Neural progenitor cell (in vitro differentiated cells): ENCODE results near the gene BRWD1. TPM values are rescaled to one million over a fixed set of nuclear protein-coding genes. Genes with fewer than 3 reads are reported as not detected.

ENCODE experiments used
- DNase-seq: peaks from one replicate; pipeline ENCODE4 v3.0.0-alpha.2; 2016; ENCODE audit warnings: low spot score
- H2AFZ ChIP-seq: fragments of 200-600 bp; sonication (generic); replicated peaks from 2 replicates; pipeline ENCODE4 v1.6.1; 2016; ENCODE audit warnings: antibody characterized with exemption
- H3F3A ChIP-seq: fragments of 200-600 bp; sonication (generic); 2 replicates; pipeline ENCODE4 v1.6.1; 2016; ENCODE audit warnings: antibody characterized with exemption, low read depth
- H3K27ac ChIP-seq: fragments of 200-600 bp; sonication (generic); 2 replicates; pipeline ENCODE4 v1.5.1; 2016; ENCODE audit warnings: mild to moderate bottlenecking
- H3K27me3 ChIP-seq: fragments of 200-600 bp; sonication (generic); 2 replicates; pipeline ENCODE4 v1.6.1; 2016; ENCODE audit warnings: mild to moderate bottlenecking, moderate library complexity
- H3K36me3 ChIP-seq: fragments of 200-600 bp; sonication (generic); 2 replicates; pipeline ENCODE4 v1.5.1; 2016
- H3K4me1 ChIP-seq: fragments of 200-600 bp; sonication (generic); 2 replicates; pipeline ENCODE4 v1.6.1; 2016; ENCODE audit warnings: mixed run types
- H3K4me2 ChIP-seq: fragments of 200-600 bp; sonication (generic); 2 replicates; pipeline ENCODE4 v1.6.1; 2016
- H3K4me3 ChIP-seq: fragments of 200-600 bp; sonication (generic); 2 replicates; pipeline ENCODE4 v1.5.1; 2016
- H3K79me2 ChIP-seq: fragments of 200-600 bp; sonication (generic); 2 replicates; pipeline ENCODE4 v1.6.1; 2016; ENCODE audit warnings: low read depth
- H3K9ac ChIP-seq: fragments of 200-600 bp; sonication (generic); 2 replicates; pipeline ENCODE4 v1.6.1; 2016
- H3K9me3 ChIP-seq: fragments of 200-600 bp; sonication (generic); 2 replicates; pipeline ENCODE4 v1.5.1; 2016; ENCODE audit warnings: low read depth
- H4K20me1 ChIP-seq: fragments of 200-600 bp; sonication (generic); 2 replicates; pipeline ENCODE4 v1.6.1; 2016; ENCODE audit warnings: low read depth
- H3K27ac Mint-ChIP-seq: 3 replicates; pipeline ENCODE4 v1.8.0; 2021; ENCODE audit warnings: mixed read lengths
- H3K27me3 Mint-ChIP-seq: 2 replicates; pipeline ENCODE4 v1.8.0; 2022; ENCODE audit warnings: low read depth, mild to moderate bottlenecking, inconsistent platforms, moderate library complexity, mixed read lengths; ENCODE audit not compliant: insufficient read depth
- H3K36me3 Mint-ChIP-seq: 3 replicates; pipeline ENCODE4 v1.8.0; 2021; ENCODE audit warnings: mixed read lengths
- H3K4me1 Mint-ChIP-seq: 3 replicates; pipeline ENCODE4 v1.8.0; 2021; ENCODE audit warnings: mixed read lengths
- H3K4me3 Mint-ChIP-seq: 3 replicates; pipeline ENCODE4 v1.8.0; 2021; ENCODE audit warnings: mild to moderate bottlenecking, moderate library complexity, mixed read lengths
- H3K9me3 Mint-ChIP-seq: 3 replicates; pipeline ENCODE4 v1.8.0; 2020; ENCODE audit warnings: mixed read lengths
- EZH2 ChIP-seq: fragments of 200-600 bp; sonication (generic); IDR thresholded peaks from 2 replicates; pipeline ENCODE4 v1.6.1; 2017; ENCODE audit warnings: antibody characterized with exemption, mild to moderate bottlenecking, moderate library complexity
- EZH2phosphoT487 ChIP-seq: fragments of 200-600 bp; sonication (generic); IDR thresholded peaks from 2 replicates; pipeline ENCODE4 v1.6.1; 2017; ENCODE audit warnings: antibody characterized with exemption
- total RNA-seq: library from RNA; depleted of rRNA; stranded (reverse); fragments of >200 nt; gene quantifications from 2 replicates; pipeline ENCODE4 v1.2.3, GENCODE V29; 2015; ENCODE audit warnings: low replicate concordance
- TF ChIP-seq, protein P1 (sequence below): fragments of 200-600 bp; sonication (generic); IDR thresholded peaks from 2 replicates; pipeline ENCODE4 v1.5.1; 2017; ENCODE audit warnings: antibody characterized with exemption, mild to moderate bottlenecking

The BRWD1 gene
- total RNA-seq, 1 donor from 2014 or later, result 130 TPM

DNA sequence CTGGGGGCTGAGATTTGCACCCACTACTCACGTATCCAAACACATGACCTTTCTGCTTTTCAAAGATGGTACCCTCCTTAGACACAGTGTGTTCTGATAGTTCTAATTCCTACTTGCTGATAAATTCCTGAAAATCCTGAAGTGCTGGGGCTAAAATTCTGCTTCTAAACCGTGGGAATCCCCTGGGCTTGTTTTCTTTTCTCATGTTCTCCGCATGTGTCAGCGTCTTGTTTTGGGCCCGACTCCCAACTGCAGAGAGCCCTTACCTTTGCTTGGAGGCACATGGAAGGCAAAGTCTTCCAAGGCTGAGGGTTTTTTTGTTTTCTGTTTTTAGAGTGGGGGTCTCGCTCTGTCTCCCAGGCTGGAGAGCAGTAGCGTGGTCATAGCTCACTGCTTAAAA is 157.4 kb downstream of the BRWD1 start:
- Histone ChIP-seq H2AFZ (no peak overlapping the region), H3F3A (no peaks in the 10 kb centered on the region), H3K27ac (no peak overlapping the region), H3K9ac (no peak overlapping the region), H3K27me3 (no peaks in the 10 kb centered on the region), H3K4me2 (no peak overlapping the region), H4K20me1 (no peaks in the 10 kb centered on the region), H3K4me3 (no peak overlapping the region), H3K79me2 (no peaks in the 10 kb centered on the region), H3K4me1 (no peaks in the 10 kb centered on the region), H3K36me3 (no peaks in the 10 kb centered on the region), H3K9me3 (no peaks in the 10 kb centered on the region)
- TF ChIP-seq, protein P1, sequence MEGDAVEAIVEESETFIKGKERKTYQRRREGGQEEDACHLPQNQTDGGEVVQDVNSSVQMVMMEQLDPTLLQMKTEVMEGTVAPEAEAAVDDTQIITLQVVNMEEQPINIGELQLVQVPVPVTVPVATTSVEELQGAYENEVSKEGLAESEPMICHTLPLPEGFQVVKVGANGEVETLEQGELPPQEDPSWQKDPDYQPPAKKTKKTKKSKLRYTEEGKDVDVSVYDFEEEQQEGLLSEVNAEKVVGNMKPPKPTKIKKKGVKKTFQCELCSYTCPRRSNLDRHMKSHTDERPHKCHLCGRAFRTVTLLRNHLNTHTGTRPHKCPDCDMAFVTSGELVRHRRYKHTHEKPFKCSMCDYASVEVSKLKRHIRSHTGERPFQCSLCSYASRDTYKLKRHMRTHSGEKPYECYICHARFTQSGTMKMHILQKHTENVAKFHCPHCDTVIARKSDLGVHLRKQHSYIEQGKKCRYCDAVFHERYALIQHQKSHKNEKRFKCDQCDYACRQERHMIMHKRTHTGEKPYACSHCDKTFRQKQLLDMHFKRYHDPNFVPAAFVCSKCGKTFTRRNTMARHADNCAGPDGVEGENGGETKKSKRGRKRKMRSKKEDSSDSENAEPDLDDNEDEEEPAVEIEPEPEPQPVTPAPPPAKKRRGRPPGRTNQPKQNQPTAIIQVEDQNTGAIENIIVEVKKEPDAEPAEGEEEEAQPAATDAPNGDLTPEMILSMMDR, result no peak
- no peak for TF ChIP-seq EZH2
- TF ChIP-seq EZH2phosphoT487, result no peak
- Mint-ChIP-seq H3K9me3 (peaks cover 9% of the 10 kb centered on the region), H3K27ac (no peak overlapping the region), H3K4me1 (peaks cover 3% of the 10 kb centered on the region), H3K27me3 (peaks cover 5% of the 10 kb centered on the region), H3K36me3 (peaks cover 2% of the 10 kb centered on the region), H3K4me3 (no peak overlapping the region)
- no peak for DNase-seq

DNA sequence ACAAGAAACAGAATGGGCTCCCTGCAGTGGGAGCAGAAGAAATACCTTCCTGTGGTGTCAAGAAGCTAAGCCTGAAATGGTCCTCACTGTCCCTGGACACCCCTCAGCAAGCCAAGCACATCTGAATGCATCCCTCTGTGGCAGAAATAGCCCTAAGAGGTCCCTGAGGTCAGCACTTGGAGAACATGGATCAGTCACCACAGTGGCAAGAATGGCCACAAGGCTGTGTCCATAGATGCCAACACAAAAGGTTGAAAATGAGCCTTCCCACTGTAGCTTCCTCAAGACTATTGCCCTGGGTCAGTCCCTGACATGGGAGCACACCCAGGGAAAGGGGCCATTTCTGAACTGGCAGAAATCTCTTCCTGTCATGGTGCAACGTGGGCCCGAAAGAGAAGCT is 157.9 kb downstream of the BRWD1 start:
- TF ChIP-seq EZH2phosphoT487 (no peak), EZH2 (no peak)
- TF ChIP-seq, protein P1, result no peak
- H3K4me2 ChIP-seq, result no peak overlapping the region
- no peaks in the 10 kb centered on the region for H3K36me3 ChIP-seq
- H3K9ac ChIP-seq, result no peak overlapping the region
- H3K9me3 ChIP-seq, result no peaks in the 10 kb centered on the region
- Mint-ChIP-seq H3K27me3 (peaks cover 5% of the 10 kb centered on the region), H3K27ac (no peak overlapping the region), H3K9me3 (peaks cover 9% of the 10 kb centered on the region), H3K4me3 (no peak overlapping the region), H3K36me3 (peaks cover 2% of the 10 kb centered on the region), H3K4me1 (peaks cover 3% of the 10 kb centered on the region)
- no peaks in the 10 kb centered on the region for H4K20me1 ChIP-seq
- no peaks in the 10 kb centered on the region for H3K4me1 ChIP-seq
- no peaks in the 10 kb centered on the region for H3F3A ChIP-seq
- no peak for DNase-seq
- H3K4me3 ChIP-seq, result no peak overlapping the region
- no peaks in the 10 kb centered on the region for H3K79me2 ChIP-seq
- H3K27ac ChIP-seq, result no peak overlapping the region
- no peak overlapping the region for H2AFZ ChIP-seq
- H3K27me3 ChIP-seq, result no peaks in the 10 kb centered on the region

DNA sequence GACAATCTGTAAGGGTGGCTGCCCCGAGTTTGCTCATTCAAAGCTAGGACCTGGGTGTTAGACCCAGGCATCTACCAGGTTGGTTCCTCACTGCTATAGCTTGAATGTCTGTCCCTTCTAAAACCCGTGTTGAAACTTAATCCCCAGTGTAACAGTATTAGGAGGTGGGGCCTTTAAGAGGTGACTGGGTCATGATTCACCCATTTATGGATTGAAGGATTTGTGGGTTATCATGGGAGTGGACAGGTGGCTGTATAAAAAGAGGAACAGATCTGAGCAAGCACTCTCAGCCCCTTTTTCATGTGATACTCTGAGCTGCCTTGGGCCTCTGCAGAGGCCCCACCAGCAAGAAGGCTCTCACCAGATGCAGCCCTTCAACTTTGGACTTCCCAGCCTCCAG is 159.6 kb downstream of the BRWD1 start:
- no peak overlapping the region for H2AFZ ChIP-seq
- no peak overlapping the region for H3K4me3 Mint-ChIP-seq
- H3K4me1 ChIP-seq, result no peaks in the 10 kb centered on the region
- no peaks in the 10 kb centered on the region for H3F3A ChIP-seq
- no peak overlapping the region for H3K9ac ChIP-seq
- H3K4me3 ChIP-seq, result no peak overlapping the region
- no peaks in the 10 kb centered on the region for H3K27me3 ChIP-seq
- H3K4me1 Mint-ChIP-seq, result peaks cover 3% of the 10 kb centered on the region
- no peaks in the 10 kb centered on the region for H3K36me3 ChIP-seq
- peaks cover 9% of the 10 kb centered on the region for H3K9me3 Mint-ChIP-seq
- H3K4me2 ChIP-seq, result no peak overlapping the region
- no peak overlapping the region for H3K27ac ChIP-seq
- no peaks in the 10 kb centered on the region for H4K20me1 ChIP-seq
- peaks cover 2% of the 10 kb centered on the region for H3K36me3 Mint-ChIP-seq
- TF ChIP-seq, protein P1, result no peak
- no peak for TF ChIP-seq EZH2
- TF ChIP-seq EZH2phosphoT487, result no peak
- no peaks in the 10 kb centered on the region for H3K9me3 ChIP-seq
- no peak for DNase-seq
- no peak overlapping the region for H3K27ac Mint-ChIP-seq
- peaks cover 7% of the 10 kb centered on the region for H3K27me3 Mint-ChIP-seq
- no peaks in the 10 kb centered on the region for H3K79me2 ChIP-seq
